ENCODE measurements around the gene TBC1D8B.

GRCh38 chrX:106899276-106899675, 96.8 kb downstream of the TBC1D8B start:
- TF ChIP-seq CTCF (conservative IDR thresholded peaks at IDR 0.05; ENCODE audit: low read depth, low read length) (no peak), EZH2phosphoT487 (IDR thresholded peaks at IDR 0.05; ENCODE audit: borderline replicate concordance, low read length) (no peak), EZH2 (IDR thresholded peaks at IDR 0.05; ENCODE audit: low read length, unreplicated experiment) (no peak)

All from PC-3 (cell line).